Keratinocyte (primary cell): Measurements from ENCODE around the gene COQ7. TPM values are rescaled to one million over a fixed set of nuclear protein-coding genes. Genes with fewer than 3 reads are reported as not detected.
A peak's percentile ranks its signal among the peaks of the same experiment; 100 is the strongest.

Source experiments
- DNase-seq: peaks from one replicate; pipeline ENCODE4 v3.0.0-alpha.2; 2011; ENCODE audit warnings: low read depth, missing footprints, low spot score
- FAIRE-seq: peaks from 2 replicates; lab custom pipeline; 2011; peaks lifted over from hg19 to GRCh38; lab: Jason Lieb, UNC
- H2AFZ ChIP-seq: 2 replicates; pipeline ENCODE4 v1.6.0; 2012; ENCODE audit warnings: low read length, control low read depth, inconsistent platforms; ENCODE audit not compliant: control insufficient read depth
- H3K27ac ChIP-seq: 2 replicates; pipeline ENCODE4 v1.5.1; 2011; ENCODE audit warnings: low read length; ENCODE audit not compliant: control insufficient read depth, insufficient read depth
- H3K27me3 ChIP-seq: 3 replicates; pipeline ENCODE4 v1.6.0; 2011; ENCODE audit warnings: low read length; ENCODE audit not compliant: control insufficient read depth, insufficient read depth; ENCODE audit errors: extremely low read depth
- H3K36me3 ChIP-seq, 2 experiments: 2 replicates in 1 of 2; 3 replicates in 1 of 2; pipeline ENCODE4 v1.5.1; 2011; ENCODE audit warnings: low read length in 2 of 2, mild to moderate bottlenecking in 1 of 2; ENCODE audit not compliant: control insufficient read depth in 2 of 2, insufficient read depth in 2 of 2; ENCODE audit errors: extremely low read depth in 1 of 2
- H3K4me1 ChIP-seq: 3 replicates; pipeline ENCODE4 v1.5.1; 2011; ENCODE audit warnings: low read length; ENCODE audit not compliant: control insufficient read depth, insufficient read depth; ENCODE audit errors: extremely low read depth
- H3K4me2 ChIP-seq: 3 replicates; pipeline ENCODE4 v1.6.0; 2011; ENCODE audit warnings: low read depth, low read length; ENCODE audit not compliant: control insufficient read depth, insufficient read depth; ENCODE audit errors: extremely low read depth
- H3K4me3 ChIP-seq, 3 experiments: fragments of 200-600 bp in 1 of 3; sonication (generic) in 1 of 3; 2 replicates in 2 of 3; 3 replicates in 1 of 3; pipeline ENCODE4 v1.5.1; 2011 to 2016; ENCODE audit warnings: low read length in 3 of 3, mild to moderate bottlenecking in 3 of 3, control low read depth in 2 of 3, inconsistent platforms in 1 of 3, low read depth in 1 of 3, mixed read lengths in 1 of 3, mixed run types in 1 of 3, moderate library complexity in 1 of 3; ENCODE audit not compliant: control insufficient read depth in 2 of 3, insufficient read depth in 2 of 3; ENCODE audit errors: extremely low read depth in 1 of 3
- H3K79me2 ChIP-seq: 2 replicates; pipeline ENCODE4 v1.6.0; 2012; ENCODE audit warnings: low read length; ENCODE audit not compliant: control insufficient read depth, insufficient read depth
- H3K9ac ChIP-seq: 3 replicates; pipeline ENCODE4 v1.6.0; 2011; ENCODE audit warnings: low read length; ENCODE audit not compliant: control insufficient read depth, insufficient read depth; ENCODE audit errors: extremely low read depth
- H3K9me1 ChIP-seq: 3 replicates; pipeline ENCODE4 v1.6.0; 2011; ENCODE audit warnings: low read length; ENCODE audit not compliant: control insufficient read depth, insufficient read depth; ENCODE audit errors: extremely low read depth
- H3K9me3 ChIP-seq: 2 replicates; pipeline ENCODE4 v1.5.1; 2012; ENCODE audit warnings: low read depth, low read length; ENCODE audit not compliant: control insufficient read depth
- H4K20me1 ChIP-seq: 3 replicates; pipeline ENCODE4 v1.6.0; 2011; ENCODE audit warnings: low read length; ENCODE audit not compliant: control insufficient read depth, insufficient read depth; ENCODE audit errors: extremely low read depth
- EZH2 ChIP-seq: IDR thresholded peaks from one replicate; pipeline ENCODE4 v1.6.1; 2012; ENCODE audit warnings: inconsistent platforms, mild to moderate bottlenecking, low read length, moderate library complexity
- dilution Hi-C: fragments of 300-500 bp; cut with MboI; formaldehyde crosslinking; loops from one replicate; pipeline ENCODE4 v1.7.0; 2020; ENCODE audit warnings: low sequenced_read_pairs; ENCODE audit not compliant: extremely low pct_ligation_motif_present
- polyA plus RNA-seq, 5 experiments: library from polyadenylated mRNA; depleted of rRNA in 3 of 5; stranded (reverse) in 3 of 5; stranded (forward) in 1 of 5; unstranded in 1 of 5; fragments of >200 nt; gene quantifications; 1 replicate in 1 of 5; 2 replicates in 3 of 5; 3 replicates in 1 of 5; pipeline versions ENCODE4 v1.2.1 to v1.2.3, GENCODE V29; 2011 to 2012; ENCODE audit warnings: missing spikeins in 2 of 5, low read depth in 1 of 5, low replicate concordance in 1 of 5
- TF ChIP-seq, protein P1 (sequence below), 3 experiments: IDR thresholded peaks in 1 of 3; conservative IDR thresholded peaks in 1 of 3; optimal IDR thresholded peaks in 1 of 3; 2 replicates in 2 of 3; 3 replicates in 1 of 3; pipeline versions ENCODE3 to v1.5.1; 2011; ENCODE audit warnings: low read length in 3 of 3, mild to moderate bottlenecking in 3 of 3, moderate library complexity in 2 of 3, control low read depth in 1 of 3, inconsistent platforms in 1 of 3; ENCODE audit not compliant: insufficient read depth in 2 of 3; ENCODE audit errors: extremely low read depth in 1 of 3

COQ7 gene
- polyA plus RNA-seq, 1 donor (not counting 4 experiments of a cell fraction or from before 2014, with no cell fraction given) = 11.0 TPM

DNA sequence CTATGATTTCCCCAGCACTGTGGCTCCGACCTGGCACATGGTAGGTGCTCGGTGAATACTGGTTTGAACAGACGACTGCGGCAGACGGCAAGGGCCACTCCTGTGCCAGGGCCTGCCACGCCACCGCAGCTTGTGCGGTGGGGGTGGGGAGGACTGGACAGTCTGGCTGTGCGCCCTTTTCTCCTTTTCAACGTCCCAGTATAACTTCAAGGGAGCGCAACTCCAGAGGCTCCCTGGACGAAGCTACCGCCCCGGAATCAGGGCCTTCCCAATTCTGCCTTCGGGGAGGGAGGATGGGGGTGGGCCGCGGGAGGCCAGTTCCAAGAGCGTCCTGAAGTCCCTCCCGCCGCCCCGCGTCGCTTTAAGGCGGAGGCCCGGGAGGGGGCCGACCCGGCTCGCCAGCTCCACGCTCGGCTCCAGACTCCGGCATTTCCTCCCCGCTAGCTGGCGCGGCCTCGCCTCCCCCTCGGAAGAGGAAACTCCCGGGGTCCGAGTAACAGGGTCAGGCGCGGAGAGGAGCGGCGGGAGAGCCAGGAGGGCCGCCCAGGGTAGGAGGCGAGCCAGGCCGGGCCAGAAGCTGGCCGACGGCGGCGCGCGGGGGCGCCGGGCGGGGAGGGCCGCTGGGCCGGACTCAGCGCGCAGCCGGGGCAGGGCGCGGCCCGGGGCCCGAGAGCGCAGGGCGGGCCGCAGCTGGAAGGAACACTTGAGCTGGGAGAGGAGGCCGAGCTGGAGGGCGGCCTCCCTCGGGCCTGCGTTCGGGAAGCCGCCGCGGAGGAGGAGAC, 46.4 kb downstream of the COQ7 start, which contains the start of gene ITPRIPL2:
Gene ITPRIPL2, plus strand, starts transcription at position 388 of the 782 bp plus-strand sequence. CDS start 498 bp downstream, outside the sequence.
- TF ChIP-seq EZH2 = no peak
- TF ChIP-seq, protein P1, sequence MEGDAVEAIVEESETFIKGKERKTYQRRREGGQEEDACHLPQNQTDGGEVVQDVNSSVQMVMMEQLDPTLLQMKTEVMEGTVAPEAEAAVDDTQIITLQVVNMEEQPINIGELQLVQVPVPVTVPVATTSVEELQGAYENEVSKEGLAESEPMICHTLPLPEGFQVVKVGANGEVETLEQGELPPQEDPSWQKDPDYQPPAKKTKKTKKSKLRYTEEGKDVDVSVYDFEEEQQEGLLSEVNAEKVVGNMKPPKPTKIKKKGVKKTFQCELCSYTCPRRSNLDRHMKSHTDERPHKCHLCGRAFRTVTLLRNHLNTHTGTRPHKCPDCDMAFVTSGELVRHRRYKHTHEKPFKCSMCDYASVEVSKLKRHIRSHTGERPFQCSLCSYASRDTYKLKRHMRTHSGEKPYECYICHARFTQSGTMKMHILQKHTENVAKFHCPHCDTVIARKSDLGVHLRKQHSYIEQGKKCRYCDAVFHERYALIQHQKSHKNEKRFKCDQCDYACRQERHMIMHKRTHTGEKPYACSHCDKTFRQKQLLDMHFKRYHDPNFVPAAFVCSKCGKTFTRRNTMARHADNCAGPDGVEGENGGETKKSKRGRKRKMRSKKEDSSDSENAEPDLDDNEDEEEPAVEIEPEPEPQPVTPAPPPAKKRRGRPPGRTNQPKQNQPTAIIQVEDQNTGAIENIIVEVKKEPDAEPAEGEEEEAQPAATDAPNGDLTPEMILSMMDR (optimal IDR thresholded peaks at IDR 0.05 in 1 of 3, IDR thresholded peaks at IDR 0.05 in 1 of 3, conservative IDR thresholded peaks at IDR 0.05 in 1 of 3; ENCODE audit: extremely low read depth in 1 of 3, insufficient read depth in 2 of 3, low read length in 3 of 3) = no peak
- Histone ChIP-seq H4K20me1 (no peaks in the 10 kb centered on the region), H3K79me2 (peaks cover 5% of the 10 kb centered on the region), H3K27me3 (no peaks in the 10 kb centered on the region), H3K9ac (peak within 1 kb of the TSS; percentile 71), H3K36me3 (no peaks in the 10 kb centered on the region), H3K27ac (peak within 1 kb of the TSS; percentile 43), H3K4me3 (peak within 1 kb of the TSS; percentile 34 to 65 (median 48)), H3K9me3 (no peaks in the 10 kb centered on the region), H3K9me1 (no peaks in the 10 kb centered on the region), H3K4me2 (peak within 1 kb of the TSS; percentile 78), H2AFZ (peak within 1 kb of the TSS; percentile 88), H3K4me1 (peaks cover 37% of the 10 kb centered on the region)
- dilution Hi-C loops = no loop called here
- DNase-seq = no peak
- no peak for FAIRE-seq

- H3K9me3 ChIP-seq = no peaks in the 10 kb centered on the region
- H3K9me1 ChIP-seq = no peaks in the 10 kb centered on the region
- peaks cover 5% of the 10 kb centered on the region for H3K79me2 ChIP-seq
- no peaks in the 10 kb centered on the region for H4K20me1 ChIP-seq
- FAIRE-seq (no peak), DNase-seq (no peak)
- H3K4me3 ChIP-seq = peak overlapping the region; percentile 34 to 65 (median 48)
- no peaks in the 10 kb centered on the region for H3K27me3 ChIP-seq
- peak overlapping the region; percentile 78 for H3K4me2 ChIP-seq
- peaks cover 45% of the 10 kb centered on the region for H3K4me1 ChIP-seq
- TF ChIP-seq, protein P1 (optimal IDR thresholded peaks at IDR 0.05 in 1 of 3, IDR thresholded peaks at IDR 0.05 in 1 of 3, conservative IDR thresholded peaks at IDR 0.05 in 1 of 3; ENCODE audit: extremely low read depth in 1 of 3, insufficient read depth in 2 of 3, low read length in 3 of 3) = peak in 2 of 3 experiments; percentile 8 to 34
- TF ChIP-seq EZH2 = no peak
- H3K9ac ChIP-seq = peak overlapping the region; percentile 71
- H3K36me3 ChIP-seq = no peaks in the 10 kb centered on the region
- peak overlapping the region; percentile 57 for H2AFZ ChIP-seq
- peak overlapping the region; percentile 43 for H3K27ac ChIP-seq
- dilution Hi-C loops = no loop called here
Observed at GRCh38 chr16:19114359-19115147, 47.1 kb downstream of the COQ7 start.
